SHP77 (cell line): ENCODE data around the gene PTPN6.

Source experiments
- DNase-seq, 2 experiments: peaks; one replicate each; lab custom pipeline; 2025; lab: John Stamatoyannopoulos, UW

Gene PTPN6

GRCh38 chr12:6970096-6970527 is 19.0 kb downstream of the PTPN6 start:
- no peak for DNase-seq

- DNase-seq: no peak
Observed at GRCh38 chr12:6974180-6974579, 23.0 kb downstream of the PTPN6 start.

GRCh38 chr12:6975297-6976032 is 24.3 kb downstream of the PTPN6 start:
- no peak for DNase-seq

GRCh38 chr12:6977653-6978052 is 26.5 kb downstream of the PTPN6 start:
- DNase-seq: no peak

GRCh38 chr12:6978188-6978587 is 27.0 kb downstream of the PTPN6 start:
- no peak for DNase-seq

GRCh38 chr12:6978611-6979011 is 27.5 kb downstream of the PTPN6 start:
- no peak for DNase-seq

GRCh38 chr12:6979021-6979420 is 27.9 kb downstream of the PTPN6 start:
- DNase-seq: no peak

- DNase-seq: no peak
Observed at GRCh38 chr12:6979453-6979852, 28.3 kb downstream of the PTPN6 start.

- DNase-seq: no peak
Observed at GRCh38 chr12:6980075-6980474, 28.9 kb downstream of the PTPN6 start.

- no peak for DNase-seq
Observed at GRCh38 chr12:6980740-6981139, 29.6 kb downstream of the PTPN6 start.

GRCh38 chr12:6981152-6982052 is 30.2 kb downstream of the PTPN6 start:
- no peak for DNase-seq

- DNase-seq: no peak
Observed at GRCh38 chr12:6982532-6982931, 31.4 kb downstream of the PTPN6 start.

GRCh38 chr12:6987956-6988553 is 36.9 kb downstream of the PTPN6 start:
- no peak for DNase-seq

GRCh38 chr12:6996040-6996441 is 44.9 kb downstream of the PTPN6 start:
- DNase-seq: no peak

GRCh38 chr12:6998715-6999451 is 47.7 kb downstream of the PTPN6 start:
- DNase-seq: no peak

- DNase-seq: no peak
Observed at GRCh38 chr12:7001921-7002591, 50.9 kb downstream of the PTPN6 start.

GRCh38 chr12:7004287-7004803 is 53.2 kb downstream of the PTPN6 start:
- no peak for DNase-seq

GRCh38 chr12:7004840-7005239 is 53.7 kb downstream of the PTPN6 start:
- DNase-seq: no peak

GRCh38 chr12:7005311-7005710 is 54.2 kb downstream of the PTPN6 start:
- DNase-seq: no peak

GRCh38 chr12:7006639-7007038 is 55.5 kb downstream of the PTPN6 start:
- no peak for DNase-seq

GRCh38 chr12:7008864-7009263 is 57.7 kb downstream of the PTPN6 start:
- no peak for DNase-seq
